Stimulated activated CD8-positive, alpha-beta memory T cell treated with anti-CD3 and anti-CD28 coated beads, Interleukin-2, amount 100 ng/mL, for 48 hours (primary cell): ENCODE measurements around the gene OR1F1.
"Not testable (repeated sequence)": the region's sequence is repeated elsewhere in the genome, so short reads cannot be mapped to it uniquely, and the experiment has no call there.

ENCODE experiments used
- DNase-seq, 2 donors: peaks; one replicate each; pipeline ENCODE4 v3.0.0-alpha.2; 2020; ENCODE audit warnings: low read depth in 2 of 2

The OR1F1 gene

DNA sequence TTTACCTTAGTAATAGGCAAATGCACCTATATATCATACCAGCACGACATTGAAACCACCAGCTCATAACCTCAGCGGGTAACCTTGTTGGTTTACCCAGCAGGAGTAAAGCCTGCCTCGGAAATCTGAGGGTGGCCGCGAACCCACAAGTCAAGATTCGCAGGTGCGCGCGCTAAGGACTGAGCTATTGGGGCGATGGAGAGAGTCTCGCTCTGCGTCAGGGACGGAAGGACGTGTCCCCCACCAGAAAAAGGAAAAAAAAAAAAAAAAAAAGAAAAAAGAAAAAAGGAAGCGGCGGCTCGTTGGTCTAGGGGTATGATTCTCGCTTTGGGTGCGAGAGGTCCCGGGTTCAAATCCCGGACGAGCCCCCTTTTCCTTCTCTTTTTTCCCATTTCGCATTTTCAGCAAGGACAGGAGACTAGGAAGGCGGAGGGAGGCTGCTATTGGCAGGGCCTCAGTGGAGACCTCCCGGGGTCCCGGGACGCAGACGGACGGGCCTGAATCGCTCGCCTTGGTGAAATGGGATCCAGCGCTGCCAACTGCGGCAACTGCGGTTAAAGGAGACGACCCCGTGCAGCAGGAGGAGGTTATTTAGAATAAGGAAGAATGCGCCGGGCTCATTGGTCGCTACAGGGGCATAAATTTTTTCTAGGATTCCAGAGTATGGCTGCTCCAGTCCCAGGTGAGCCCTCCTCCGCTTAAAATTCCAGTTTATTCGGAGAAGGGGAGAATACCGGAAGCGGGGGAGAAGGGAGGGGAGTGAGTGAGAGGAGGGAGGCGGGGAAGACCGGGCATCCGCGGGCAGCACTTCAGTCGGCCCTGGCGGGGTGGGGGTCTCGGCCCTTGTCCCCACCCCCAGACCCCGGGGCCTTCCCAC is at the start of gene OR1F1:
TSS of gene OR1F1 (plus strand) at position 407 of the 877 bp plus-strand sequence.
- peak; percentile 58 to 79 for DNase-seq

DNA sequence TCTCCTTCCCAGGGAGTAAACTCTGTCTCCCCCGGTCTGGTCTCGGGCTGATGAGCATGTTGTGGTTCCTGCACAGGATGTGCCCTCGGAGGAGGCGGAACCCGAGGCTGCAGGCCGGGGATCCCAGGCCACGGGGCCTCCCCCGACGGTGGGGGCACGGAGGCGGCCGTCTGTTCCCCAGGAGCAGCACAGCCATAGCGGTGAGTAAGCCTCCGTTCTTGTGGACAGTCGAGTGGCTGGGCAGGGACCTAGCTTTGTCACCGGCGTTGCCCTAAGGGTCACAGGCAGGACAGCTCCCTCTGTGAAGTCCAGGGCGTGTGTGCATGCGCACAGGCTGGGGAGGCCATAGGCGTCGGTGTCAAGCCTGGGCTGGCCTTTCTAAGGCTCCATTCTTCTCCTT is 49.7 kb upstream of the OR1F1 start:
- no peak for DNase-seq

DNA sequence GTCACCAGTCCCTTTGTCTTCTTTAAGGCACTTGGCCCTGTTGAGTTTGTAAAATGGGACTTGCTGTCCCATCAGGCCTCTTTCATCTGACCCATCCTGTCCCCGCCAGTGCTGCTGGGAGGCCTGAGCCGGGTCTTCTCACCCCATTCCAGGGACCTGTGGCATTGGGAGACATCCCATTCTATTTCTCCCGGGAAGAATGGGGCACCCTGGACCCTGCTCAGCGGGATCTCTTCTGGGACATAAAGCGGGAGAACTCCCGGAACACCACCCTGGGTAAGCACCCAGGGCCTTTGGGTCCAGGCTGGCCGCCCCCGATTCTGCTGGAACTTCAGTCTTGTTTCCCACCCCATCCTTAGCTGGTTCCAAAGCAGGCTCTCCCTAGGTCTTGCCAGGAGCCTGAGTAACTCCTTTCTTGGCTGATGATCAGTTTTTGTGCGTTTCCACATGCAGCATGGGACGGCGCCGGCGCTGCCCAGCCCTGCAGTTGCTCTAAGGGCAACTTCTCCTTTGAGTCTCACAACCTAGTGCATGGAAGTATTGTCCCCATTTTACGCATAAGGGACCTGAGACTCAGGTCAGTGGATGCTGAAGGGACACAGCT is 49.1 kb upstream of the OR1F1 start:
- DNase-seq: no peak

DNA sequence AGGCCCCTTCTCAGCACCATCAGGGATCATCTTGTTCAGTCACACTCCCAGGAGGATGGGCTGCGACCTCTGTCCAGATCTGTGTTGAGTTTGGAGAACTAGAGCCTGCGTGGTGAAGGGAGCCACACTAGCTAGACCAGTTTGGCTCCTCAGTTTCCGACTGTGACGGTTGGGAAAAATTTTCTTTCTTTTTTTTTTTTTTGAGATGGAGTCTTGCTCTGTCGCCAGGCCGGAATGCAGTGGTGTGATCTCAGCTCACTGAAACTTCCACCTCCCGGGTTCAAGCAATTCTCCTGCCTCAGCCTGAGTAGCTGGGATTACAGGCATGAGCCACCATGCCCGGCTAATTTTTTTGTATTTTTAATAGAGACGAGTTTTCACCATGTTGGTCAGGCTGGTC is 48.4 kb upstream of the OR1F1 start:
- DNase-seq: not testable (repeated sequence)

DNA sequence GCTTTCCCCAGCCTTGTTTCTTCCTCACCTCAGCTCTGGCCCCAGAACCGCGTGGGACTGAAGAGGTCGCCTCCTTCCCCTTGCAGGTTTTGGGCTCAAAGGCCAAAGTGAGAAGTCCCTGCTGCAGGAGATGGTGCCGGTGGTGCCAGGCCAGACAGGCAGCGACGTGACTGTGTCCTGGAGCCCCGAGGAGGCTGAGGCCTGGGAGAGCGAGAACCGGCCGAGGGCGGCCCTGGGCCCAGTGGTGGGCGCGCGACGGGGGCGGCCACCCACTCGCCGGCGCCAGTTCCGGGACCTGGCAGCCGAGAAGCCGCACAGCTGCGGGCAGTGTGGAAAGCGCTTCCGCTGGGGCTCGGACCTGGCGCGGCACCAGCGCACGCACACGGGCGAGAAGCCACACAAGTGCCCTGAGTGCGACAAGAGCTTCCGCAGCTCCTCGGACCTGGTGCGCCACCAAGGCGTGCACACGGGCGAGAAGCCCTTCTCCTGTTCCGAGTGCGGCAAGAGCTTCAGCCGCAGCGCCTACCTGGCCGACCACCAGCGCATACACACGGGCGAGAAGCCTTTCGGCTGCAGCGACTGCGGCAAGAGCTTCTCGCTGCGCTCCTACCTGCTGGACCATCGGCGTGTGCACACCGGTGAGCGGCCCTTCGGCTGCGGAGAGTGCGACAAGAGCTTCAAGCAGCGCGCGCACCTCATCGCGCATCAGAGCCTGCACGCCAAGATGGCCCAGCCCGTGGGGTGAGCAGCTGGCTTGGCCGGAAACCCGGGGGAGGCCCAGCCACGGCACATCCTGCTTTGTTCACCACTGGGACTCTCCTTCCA is 47.2 kb upstream of the OR1F1 start:
- DNase-seq: no peak

DNA sequence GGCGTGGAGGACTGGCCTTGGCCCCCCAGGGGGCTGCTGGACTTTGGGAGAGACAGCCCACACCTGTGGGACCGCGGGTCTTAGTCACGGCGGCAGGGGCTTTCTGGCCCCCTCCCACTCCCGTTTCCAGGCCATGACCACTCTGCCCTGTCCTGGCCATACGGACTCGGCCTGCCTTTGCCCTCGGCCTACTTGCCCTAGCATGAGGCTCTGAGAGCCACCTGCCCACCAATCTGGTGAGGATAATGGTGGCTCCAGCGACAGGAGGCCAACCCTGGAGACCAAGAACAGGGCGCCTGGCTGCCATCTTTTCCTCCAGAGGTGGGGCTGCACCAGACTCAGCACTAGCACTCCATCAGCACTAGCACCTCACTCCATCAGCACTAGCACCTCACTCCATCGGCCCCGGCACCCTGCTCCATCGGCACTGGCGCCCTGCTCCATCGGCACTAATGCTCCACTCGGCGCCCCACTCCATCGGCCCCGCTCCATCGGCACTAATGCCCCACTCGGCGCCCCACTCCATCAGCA is 46.2 kb upstream of the OR1F1 start:
- DNase-seq: no peak

DNA sequence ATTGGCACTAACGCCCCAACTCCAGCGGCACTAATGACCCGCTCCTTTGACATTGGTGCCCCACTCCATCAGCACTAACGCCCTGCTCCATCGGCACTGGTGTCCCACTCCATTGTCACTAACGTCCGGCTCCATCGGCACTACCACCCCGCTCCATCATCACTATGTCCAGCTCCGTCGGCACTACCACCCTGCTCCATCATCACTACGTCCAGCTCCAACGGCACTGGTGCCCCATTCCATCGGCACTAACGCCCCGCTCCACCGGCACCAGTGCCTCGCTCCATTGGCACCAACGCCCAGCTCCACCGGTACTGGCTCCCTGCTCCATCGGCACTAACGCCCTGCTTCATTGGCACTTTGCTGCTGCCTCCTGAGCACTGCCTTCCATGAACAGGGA is 45.7 kb upstream of the OR1F1 start:
- no peak for DNase-seq

DNA sequence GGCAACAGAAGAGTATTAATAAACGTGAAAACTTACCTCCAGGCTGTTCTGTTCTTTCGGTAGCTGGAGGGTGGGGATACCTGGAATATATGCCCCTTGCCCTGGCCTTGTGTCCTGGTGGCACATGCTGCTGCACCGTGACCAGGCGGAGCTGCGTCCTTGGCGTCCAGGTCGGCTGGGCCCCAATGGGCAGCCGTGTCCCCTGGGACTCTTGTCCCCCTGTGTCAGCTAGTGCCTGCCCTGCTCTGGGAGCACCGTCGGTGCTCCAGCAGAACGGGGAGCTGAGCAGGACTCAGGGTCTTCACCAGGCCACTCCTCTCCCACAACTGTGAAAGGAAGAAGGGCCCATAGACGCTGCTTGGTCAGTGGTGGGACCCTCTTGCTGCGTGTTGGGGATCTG is 45.2 kb upstream of the OR1F1 start:
- no peak for DNase-seq

DNA sequence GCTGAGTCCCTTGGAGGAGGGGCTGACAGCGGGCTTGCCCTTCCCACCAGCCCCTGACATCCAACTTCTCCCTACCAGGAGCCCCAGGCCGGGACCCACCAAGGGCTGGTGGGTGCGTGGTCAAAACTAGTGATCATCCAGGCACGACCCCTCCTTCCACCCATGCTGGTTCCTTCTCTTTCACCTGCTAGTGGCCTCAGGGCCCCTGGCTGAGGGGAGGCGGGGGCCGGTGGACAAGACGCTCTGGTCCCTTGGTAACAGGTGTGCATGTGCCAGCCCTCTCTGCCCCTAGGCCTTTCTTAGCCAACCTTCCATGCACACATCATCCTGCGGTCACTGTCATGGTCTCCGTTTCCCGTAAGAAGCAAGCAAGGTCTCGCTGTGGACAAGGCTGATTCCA is 44.8 kb upstream of the OR1F1 start:
- no peak for DNase-seq

DNA sequence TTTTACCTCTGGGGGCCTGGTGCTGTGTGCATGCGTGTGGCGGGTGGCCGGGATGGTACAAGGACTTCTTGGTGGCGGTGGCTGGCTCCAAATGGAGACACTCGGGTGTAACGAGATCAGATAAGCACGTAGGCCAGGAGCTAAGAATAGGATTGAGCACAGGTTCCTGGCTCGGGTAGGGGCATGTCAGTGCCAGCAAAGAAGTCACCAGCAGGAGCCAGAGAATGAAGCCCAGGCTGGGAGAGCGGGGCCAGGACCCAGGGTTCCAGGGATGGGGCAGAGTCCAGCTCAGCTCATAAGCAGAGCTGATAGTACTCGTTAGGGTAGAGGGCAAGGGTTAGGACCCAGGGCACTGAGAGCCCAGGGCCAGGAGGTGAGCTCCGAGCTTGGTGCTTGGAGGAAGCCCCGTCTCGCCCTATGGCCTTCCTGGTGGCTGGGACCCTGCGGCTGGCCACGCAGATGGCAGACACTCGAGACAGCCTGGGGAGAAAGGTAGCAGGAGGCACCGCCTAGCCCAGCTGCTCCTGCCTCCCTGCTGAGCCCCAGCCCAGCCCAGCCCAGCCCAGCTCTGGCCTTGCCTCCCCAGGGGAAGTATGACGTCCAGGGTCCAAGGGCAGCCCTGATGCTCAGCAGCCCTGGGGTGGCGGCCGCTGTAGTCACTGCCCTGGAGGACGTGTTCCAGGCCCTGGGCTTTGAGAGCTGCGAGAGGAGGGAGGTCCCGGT is 44.2 kb upstream of the OR1F1 start:
- DNase-seq: no peak

DNA sequence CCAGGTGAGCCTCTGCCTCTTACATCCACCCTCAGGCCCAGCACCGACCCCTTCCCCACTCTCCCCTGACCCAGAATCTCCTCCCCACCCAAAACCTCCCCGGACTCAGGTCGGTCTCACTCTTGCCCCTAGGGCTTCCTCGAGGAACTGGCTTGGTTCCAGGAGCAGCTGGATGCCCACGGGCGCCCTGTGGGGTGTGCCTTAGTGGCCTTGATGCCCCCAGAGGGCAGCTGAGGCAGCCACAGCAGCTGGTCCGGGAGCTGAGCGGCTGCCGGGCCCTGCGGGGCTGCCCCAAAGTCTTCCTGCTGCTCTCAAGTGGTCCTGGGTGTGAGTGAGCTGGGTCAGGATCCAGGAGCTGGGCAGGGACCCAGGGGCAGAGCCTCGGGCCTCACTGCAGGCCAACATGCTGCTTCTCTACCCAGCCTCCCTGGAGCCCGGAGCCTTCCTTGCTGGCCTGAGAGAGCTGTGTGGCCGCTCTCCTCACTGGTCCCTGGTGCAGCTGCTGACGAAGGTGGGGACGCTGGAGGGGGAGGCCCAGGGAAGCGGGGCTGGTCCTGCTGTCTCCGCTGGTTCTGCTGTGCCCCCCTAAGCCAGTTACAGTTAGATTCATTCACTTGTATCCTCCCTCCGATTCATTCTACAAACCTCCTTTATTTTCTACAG is 43.6 kb upstream of the OR1F1 start:
- DNase-seq: no peak

DNA sequence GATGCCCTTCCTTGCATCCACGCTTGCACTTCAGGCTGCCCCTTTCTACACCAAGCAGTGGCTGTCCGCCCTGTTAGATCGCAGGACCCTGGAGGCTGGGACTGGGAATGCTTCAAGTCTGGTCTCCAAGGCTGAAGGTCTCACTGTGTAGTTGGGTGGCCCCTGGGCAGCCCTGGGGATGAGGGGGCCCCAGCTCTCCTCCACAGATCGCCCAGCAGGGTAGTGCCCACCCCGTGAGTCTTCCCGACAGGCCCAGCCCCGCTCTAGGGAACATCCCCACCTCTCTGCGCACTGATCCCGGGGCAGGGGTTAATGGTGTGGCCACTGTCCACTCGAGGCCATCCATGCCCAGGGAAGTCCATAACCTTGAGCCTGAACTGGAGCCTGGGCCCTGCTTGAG is 42.9 kb upstream of the OR1F1 start:
- no peak for DNase-seq

DNA sequence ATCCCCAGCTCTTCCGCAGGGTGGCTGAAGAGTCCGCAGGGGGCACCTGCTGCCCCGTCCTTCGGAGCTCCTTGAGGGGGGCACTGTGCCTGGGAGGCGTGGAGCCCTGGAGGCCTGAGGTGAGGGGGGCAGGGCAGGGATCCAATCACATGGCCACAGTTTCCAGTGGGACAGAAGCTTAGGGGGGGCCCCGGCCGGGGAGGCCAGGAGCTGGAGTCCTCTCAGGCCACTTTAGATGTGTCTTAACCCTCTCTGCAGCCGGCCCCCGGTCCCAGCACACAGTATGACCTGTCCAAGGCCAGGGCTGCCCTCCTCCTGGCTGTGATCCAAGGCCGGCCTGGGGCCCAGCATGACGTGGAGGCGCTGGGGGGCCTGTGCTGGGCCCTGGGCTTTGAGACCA is 42.3 kb upstream of the OR1F1 start:
- no peak for DNase-seq

DNA sequence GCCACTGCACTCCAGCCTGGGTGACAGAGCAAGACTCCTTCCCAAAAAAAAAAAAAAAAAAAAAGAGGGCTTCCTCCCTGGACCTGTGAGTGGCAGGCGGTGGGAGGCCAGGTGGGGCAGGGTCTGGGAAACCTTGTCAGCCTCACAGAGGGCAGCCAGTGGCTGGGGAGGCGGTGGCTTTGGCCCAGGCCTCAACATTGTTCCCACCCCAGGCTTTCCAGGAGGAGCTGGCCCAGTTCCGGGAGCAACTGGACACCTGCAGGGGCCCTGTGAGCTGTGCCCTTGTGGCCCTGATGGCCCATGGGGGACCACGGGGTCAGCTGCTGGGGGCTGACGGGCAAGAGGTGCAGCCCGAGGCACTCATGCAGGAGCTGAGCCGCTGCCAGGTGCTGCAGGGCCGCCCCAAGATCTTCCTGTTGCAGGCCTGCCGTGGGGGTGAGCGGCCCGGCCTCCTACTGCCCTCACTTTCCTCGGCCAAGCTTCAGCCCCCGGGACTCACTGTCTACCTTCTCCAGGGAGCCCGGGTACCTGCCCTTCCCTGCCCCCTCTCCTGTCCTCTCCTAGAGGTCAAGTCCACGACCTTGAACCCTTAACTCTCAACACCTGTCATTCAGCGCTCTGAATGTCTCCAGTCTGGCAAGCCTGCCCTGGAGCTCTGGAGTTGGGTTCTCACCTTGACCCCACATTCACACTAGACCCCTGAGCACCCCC is 40.8 kb upstream of the OR1F1 start:
- DNase-seq: no peak

DNA sequence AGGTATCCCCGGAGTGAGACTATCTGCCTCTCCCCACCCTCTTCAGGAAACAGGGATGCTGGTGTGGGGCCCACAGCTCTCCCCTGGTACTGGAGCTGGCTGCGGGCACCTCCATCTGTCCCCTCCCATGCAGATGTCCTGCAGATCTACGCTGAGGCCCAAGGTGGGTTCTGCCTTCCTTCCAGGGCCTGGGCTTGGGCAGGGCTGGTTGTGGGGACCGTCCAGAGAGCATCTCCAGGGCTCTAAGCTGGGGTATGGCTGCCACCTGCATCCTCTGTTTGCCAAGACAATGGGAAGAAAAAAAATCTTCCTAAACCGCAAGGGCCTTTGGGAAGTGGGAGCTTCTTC is 40.3 kb upstream of the OR1F1 start:
- DNase-seq: no peak

DNA sequence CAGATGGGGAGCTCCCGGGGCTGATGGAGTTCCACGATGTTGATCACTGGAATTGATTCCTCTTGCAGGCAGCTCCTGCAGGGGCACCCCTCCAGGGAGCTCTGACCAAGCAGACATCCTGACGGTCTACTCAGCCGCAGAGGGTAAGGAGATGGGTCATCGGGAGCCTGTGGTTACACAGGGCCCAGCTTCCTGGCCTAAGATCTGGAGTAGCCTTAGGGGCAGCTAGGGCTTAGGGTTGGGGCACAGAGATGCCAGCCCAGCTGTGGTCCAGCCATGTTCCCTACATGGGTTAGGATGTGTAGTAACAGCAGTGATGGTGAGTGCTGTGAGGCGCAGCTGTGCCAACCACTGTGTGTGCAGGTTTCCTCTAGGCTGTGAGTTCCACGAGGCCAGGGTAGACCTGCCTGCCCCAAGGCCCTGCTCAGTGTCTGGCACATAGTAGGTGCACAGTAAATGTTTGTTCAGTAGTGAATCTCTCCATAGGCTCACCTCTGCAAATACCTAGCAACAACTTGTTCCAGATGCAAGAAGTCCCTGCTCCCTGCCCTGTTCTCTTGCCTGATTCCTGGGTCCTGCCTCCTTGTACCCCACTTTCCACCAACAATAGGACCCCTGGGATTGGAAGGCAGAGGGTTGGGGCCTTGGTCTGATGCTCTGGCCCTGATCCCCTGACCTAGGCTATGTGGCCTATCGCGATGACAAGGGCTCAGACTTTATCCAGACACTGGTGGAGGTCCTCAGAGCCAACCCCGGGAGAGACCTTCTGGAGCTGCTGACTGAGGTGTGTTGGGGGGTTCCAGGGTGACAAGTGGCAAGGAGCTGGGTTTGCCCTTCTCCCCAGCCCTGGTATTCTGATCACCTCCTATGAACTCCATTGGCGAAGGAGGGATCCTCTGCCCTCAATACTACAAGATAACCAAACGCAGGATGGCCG is 39.5 kb upstream of the OR1F1 start:
- no peak for DNase-seq

DNA sequence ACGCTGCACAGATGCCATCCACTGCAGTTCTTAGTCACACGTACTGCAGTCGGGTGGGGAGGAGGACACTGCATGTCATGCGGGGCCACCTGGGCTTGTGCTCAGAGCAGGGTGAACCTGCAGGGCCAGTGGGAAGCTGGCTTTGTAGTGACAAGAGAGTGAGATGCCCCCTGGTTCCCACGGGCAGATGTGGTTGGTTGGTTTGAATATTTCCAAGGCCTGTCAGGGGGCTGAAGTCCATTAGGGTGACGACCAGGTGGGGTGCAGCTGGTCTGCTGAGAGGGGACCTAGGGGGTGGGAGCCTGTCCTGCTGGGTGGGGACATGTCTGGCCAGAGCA is 38.8 kb upstream of the OR1F1 start:
- no peak for DNase-seq

DNA sequence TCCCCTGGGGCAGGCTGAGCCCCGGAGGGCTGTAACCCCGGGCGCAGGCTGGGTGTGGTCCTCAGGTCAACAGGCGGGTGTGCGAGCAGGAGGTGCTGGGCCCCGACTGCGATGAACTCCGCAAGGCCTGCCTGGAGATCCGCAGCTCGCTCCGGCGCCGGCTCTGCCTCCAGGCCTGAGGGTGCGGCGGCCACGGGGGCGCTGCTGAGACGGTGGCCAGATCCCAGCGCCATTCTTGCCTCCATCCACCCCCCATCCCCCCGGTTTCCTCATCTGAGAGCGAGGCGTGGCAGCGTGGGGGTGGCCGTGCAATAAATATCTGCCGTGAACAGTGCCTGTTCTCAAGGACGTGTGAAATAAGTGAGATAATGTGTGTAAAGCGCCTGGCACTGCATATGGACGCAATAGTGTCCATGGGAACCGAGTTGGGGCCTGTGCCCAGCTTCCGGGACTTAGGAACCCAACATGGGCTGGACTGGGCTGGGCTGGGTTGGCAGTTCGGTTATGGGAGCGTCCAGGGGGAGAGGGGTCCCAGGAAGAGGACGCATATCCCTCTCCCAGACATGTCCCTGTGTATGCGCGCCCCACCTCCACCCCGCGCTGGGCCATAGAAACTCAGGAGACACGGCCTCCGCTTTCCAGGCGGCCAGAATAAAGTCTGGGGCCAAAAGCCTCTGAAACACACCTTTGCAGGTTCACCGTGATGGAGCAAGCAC is 38.2 kb upstream of the OR1F1 start:
- peak; percentile 50 to 54 for DNase-seq
